NK-92 (cell line): ENCODE data around the gene MBLAC1.

Experiments
- DNase-seq: peaks from one replicate; lab custom pipeline; 2025; ENCODE audit not compliant: unreplicated experiment; lab: John Stamatoyannopoulos, UW

MBLAC1 gene

GRCh38 chr7:100170101-100170897, 43.5 kb downstream of the MBLAC1 start:
- DNase-seq, result no peak

GRCh38 chr7:100171087-100171681, 44.4 kb downstream of the MBLAC1 start:
- no peak for DNase-seq

GRCh38 chr7:100171840-100172239, 45.1 kb downstream of the MBLAC1 start:
- no peak for DNase-seq

GRCh38 chr7:100173806-100174495, 47.2 kb downstream of the MBLAC1 start:
- DNase-seq, result no peak

GRCh38 chr7:100174582-100174981, 47.8 kb downstream of the MBLAC1 start:
- no peak for DNase-seq

- DNase-seq, result no peak
These were observed 48.6 kb downstream of the MBLAC1 start for GRCh38 chr7:100175296-100175935.

- no peak for DNase-seq
These were observed 49.6 kb downstream of the MBLAC1 start for GRCh38 chr7:100176096-100177044.

- DNase-seq, result peak; percentile 78
These were observed 50.6 kb downstream of the MBLAC1 start, which contains the start of the genes GPC2 and STAG3 for GRCh38 chr7:100177045-100178001. Gene GPC2 (minus strand): TSS chr7:100177381. CDS start chr7:100177199, 182 bp downstream. Gene STAG3 (plus strand): TSS chr7:100177918. CDS start chr7:100180557, 2,639 bp downstream.
